Activated CD4-positive, alpha-beta T cell treated with anti-CD3 and anti-CD28 coated beads, Interleukin-2, amount 10 ng/mL, durations not matched to agents 7 days and 5 days (primary cell): ENCODE measurements around the gene CYB5A. TPM values are rescaled to one million over a fixed set of nuclear protein-coding genes. Genes with fewer than 3 reads are reported as not detected.

Source experiments
- total RNA-seq, 2 experiments: library from RNA; stranded (reverse); gene quantifications; one replicate each; pipeline ENCODE4 v1.2.3, GENCODE V29; 2021

CYB5A gene
- total RNA-seq, 2 experiments from 2014 or later, result 30.6 to 32.3 TPM

Other genes starting within 250 kb of the CYB5A start
- under 1 TPM; 0.54 to 0.89 TPM for gene FBXO15, start 144.1 kb downstream of the CYB5A start, total RNA-seq
- gene TIMM21, start 143.4 kb downstream of the CYB5A start, total RNA-seq, result 10 to 100 TPM; 23.8 to 24.6 TPM
- not detected for gene C18orf63, start 23.9 kb upstream of the CYB5A start, total RNA-seq
- not detected for gene DIPK1C, start 165.3 kb upstream of the CYB5A start, total RNA-seq
- gene CNDP2, start 204.4 kb upstream of the CYB5A start, total RNA-seq, result 100 to 1,000 TPM; 145 to 163 TPM
- not detected for gene CNDP1, start 242.5 kb upstream of the CYB5A start, total RNA-seq